Stimulated activated CD4-positive, alpha-beta T cell treated with anti-CD3 and anti-CD28 coated beads, TNF-alpha, amount 100 ng/mL, for 24 hours (primary cell): ENCODE results near the gene SLC25A21.
"Not testable (repeated sequence)": the region's sequence is repeated elsewhere in the genome, so short reads cannot be mapped to it uniquely, and the experiment has no call there.

Experiments used
- DNase-seq, 3 experiments: peaks; one replicate each; pipeline ENCODE4 v3.0.0-alpha.2; 2020; ENCODE audit warnings: low read depth in 3 of 3

Gene SLC25A21

GRCh38 chr14:37186865-37187264, 14.5 kb upstream of the SLC25A21 start:
- no peak for DNase-seq

GRCh38 chr14:37185670-37186069, 13.3 kb upstream of the SLC25A21 start:
- no peak for DNase-seq

GRCh38 chr14:37184520-37184919, 12.1 kb upstream of the SLC25A21 start:
- not testable (repeated sequence) for DNase-seq

- no peak for DNase-seq
Observed at GRCh38 chr14:37181441-37181840, 9.0 kb upstream of the SLC25A21 start.

DNA sequence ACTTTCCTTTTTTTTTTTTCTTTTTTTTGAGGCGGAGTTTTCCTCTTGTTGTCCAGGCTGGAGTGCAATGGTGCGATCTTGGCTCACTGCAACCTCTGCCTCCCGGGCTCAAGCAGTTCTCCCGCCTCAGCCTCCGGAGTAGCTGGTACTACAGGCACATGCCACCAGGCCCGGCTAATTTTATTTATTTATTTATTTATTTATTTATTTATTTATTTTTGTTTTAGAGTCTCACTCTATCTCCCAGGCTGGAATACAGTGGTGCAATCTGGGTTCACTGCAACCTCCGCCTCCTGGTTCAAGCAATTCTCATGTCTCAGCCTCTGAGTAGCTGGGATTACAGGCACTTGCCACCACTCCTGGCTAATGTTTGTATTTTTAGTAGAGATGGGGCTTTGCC, 8.5 kb upstream of the SLC25A21 start:
- not testable (repeated sequence) for DNase-seq

GRCh38 chr14:37179896-37180502, 7.6 kb upstream of the SLC25A21 start:
- DNase-seq, result no peak

- DNase-seq, result no peak
Observed at GRCh38 chr14:37172936-37173614, 669 bp upstream of the SLC25A21 start.

GRCh38 chr14:37171678-37172023, 755 bp downstream of the SLC25A21 start:
- no peak for DNase-seq

GRCh38 chr14:37170993-37171392, 1.4 kb downstream of the SLC25A21 start:
- no peak for DNase-seq

DNA sequence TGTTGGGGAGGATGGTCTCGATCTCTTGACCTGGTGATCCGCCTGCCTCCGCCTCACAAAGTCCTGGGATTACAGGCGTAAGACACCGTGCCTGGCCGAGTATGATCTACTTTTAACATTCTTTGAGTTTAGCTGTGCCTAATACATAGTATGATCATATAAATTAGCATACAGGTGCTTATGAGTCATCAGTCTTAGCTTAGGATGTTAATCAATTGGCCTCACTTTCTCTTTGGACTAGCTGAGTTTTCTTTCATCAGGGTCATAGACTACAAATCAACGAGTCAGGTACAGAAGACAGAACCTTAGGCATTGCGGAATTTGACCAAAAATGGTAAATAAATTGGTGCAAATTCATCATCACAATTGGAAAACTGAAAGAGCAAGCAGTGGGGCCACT, 2.2 kb downstream of the SLC25A21 start:
- no peak for DNase-seq

DNA sequence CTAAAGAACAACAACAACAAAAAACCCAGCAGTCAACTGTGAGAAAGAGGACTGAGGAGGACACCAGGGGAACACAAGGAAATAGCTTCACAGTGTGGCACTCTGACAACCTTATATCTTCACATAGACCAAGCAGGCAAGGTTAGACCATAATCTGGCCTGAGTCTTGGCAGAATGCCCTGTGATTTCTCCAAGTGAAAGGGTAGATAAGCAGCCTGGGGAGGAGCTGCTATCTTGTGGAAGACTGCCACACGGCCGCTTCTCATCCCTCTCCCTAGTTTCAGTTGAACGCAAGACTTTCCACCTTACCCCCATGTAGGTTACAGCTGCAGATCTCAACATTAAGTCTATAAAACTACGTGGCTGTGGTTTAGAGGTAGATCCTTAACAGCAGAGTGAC, 3.7 kb downstream of the SLC25A21 start:
- DNase-seq, result no peak

GRCh38 chr14:37167151-37168047, 5.0 kb downstream of the SLC25A21 start:
- no peak for DNase-seq

- DNase-seq, result no peak
Observed at GRCh38 chr14:37165794-37166193, 6.6 kb downstream of the SLC25A21 start.

DNA sequence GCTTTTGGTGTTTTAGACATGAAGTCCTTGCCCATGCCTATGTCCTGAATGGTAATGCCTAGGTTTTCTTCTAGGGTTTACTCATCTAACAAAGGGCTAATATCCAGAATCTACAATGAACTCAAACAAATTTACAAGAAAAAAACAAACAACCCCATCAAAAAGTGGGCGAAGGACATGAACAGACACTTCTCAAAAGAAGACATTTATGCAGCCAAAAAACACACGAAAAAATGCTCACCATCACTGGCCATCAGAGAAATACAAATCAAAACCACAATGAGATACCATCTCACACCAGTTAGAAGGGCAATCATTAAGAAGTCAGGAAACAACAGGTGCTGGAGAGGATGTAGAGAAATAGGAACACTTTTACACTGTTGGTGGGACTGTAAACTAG, 10.1 kb downstream of the SLC25A21 start:
- DNase-seq, result not testable (repeated sequence)

DNA sequence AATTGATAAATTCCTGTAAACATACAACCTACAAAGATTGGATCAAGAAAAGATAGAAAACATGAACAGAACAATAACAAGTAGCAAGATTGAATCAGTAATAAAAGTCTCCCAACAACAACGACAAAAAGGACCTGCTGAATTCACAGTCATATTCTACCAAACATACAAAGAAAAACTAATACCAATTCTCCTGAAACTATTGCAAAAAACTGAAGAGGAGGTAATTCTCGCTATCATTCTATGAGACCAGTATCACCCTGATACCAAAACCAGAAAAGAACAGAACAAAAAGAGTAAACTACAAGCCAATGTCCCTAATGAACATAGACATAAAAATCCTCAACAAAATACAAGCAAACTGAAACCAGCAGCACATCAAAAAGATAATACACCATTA, 14.4 kb downstream of the SLC25A21 start:
- no peak for DNase-seq

- no peak for DNase-seq
Observed at GRCh38 chr14:37153483-37153882, 18.9 kb downstream of the SLC25A21 start.

GRCh38 chr14:37153005-37153404, 19.4 kb downstream of the SLC25A21 start:
- no peak for DNase-seq

- no peak for DNase-seq
Observed at GRCh38 chr14:37150414-37150813, 22.0 kb downstream of the SLC25A21 start.

DNA sequence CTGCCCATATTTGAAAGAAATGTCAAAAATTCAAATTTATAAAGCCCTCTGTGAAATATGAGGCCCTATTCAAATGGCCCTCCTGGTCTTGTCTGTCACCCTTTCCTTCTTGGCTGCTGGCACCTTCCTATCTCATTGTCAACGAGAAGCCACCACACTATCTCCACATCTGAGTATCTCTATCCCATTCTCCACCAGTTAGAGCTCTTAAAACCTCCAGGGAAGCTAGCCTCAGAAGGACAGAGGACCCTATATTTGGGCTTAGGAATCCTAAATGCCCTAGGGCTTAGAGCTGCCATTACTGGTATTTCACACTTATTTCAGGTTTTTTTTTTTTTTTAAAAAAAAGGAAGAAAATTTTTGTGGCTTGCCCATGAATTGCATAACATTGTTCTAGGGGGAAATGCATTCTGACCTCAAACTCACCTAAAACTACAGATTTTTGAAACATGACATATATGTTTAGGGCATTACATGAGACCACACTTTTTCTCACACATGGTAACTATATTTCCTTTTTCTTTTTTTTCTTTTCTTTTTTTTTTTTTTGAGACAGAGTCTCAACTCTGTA, 25.0 kb downstream of the SLC25A21 start:
- DNase-seq, result no peak

GRCh38 chr14:37146438-37146837, 26.0 kb downstream of the SLC25A21 start:
- DNase-seq, result not testable (repeated sequence)

DNA sequence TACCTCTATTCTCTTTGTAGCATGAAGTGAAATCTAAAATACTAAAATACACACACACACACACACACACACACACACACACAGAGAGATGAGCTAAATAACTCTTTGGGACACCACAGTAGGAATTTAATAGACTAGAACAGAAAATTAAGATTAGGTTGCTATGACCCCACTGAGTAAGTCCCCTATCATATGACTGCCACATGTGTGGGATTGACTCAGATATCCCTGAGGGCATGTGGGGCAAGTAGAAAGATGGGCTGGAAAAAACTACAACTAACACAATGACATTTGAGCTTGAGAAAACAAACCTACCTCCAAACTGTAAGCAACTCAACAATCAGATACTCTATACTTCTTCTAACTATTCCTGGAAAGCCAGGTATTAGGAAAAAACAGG, 27.0 kb downstream of the SLC25A21 start:
- DNase-seq, result no peak

- DNase-seq, result no peak
Observed at GRCh38 chr14:37144729-37145363, 27.6 kb downstream of the SLC25A21 start.
